Measurements from ENCODE around the gene THUMPD2.
"Not testable (repeated sequence)": the region's sequence is repeated elsewhere in the genome, so short reads cannot be mapped to it uniquely, and the experiment has no call there.

Gene THUMPD2

GRCh38 chr2:39743269-39743776 is 35.7 kb downstream of the THUMPD2 start:
- DNase-seq: no peak

- DNase-seq: no peak
These were observed 37.2 kb downstream of the THUMPD2 start for GRCh38 chr2:39741871-39742270.

- no peak for DNase-seq
These were observed 39.7 kb downstream of the THUMPD2 start for GRCh38 chr2:39739386-39739785.

GRCh38 chr2:39738936-39739335 is 40.1 kb downstream of the THUMPD2 start:
- no peak for DNase-seq

- no peak for DNase-seq
These were observed 41.4 kb downstream of the THUMPD2 start for GRCh38 chr2:39737661-39738060.

GRCh38 chr2:39736640-39737039 is 42.4 kb downstream of the THUMPD2 start:
- no peak for DNase-seq

GRCh38 chr2:39735648-39736047 is 43.4 kb downstream of the THUMPD2 start:
- DNase-seq: no peak

GRCh38 chr2:39734445-39734844 is 44.6 kb downstream of the THUMPD2 start:
- no peak for DNase-seq

GRCh38 chr2:39733070-39733674 is 45.9 kb downstream of the THUMPD2 start:
- DNase-seq: no peak

GRCh38 chr2:39732482-39732881 is 46.6 kb downstream of the THUMPD2 start:
- no peak for DNase-seq

GRCh38 chr2:39731546-39731945 is 47.5 kb downstream of the THUMPD2 start:
- DNase-seq: no peak

GRCh38 chr2:39730685-39731302 is 48.3 kb downstream of the THUMPD2 start:
- peak; percentile 48 for DNase-seq

GRCh38 chr2:39730276-39730675 is 48.8 kb downstream of the THUMPD2 start:
- DNase-seq: no peak

GRCh38 chr2:39728941-39729351 is 50.1 kb downstream of the THUMPD2 start:
- no peak for DNase-seq

- DNase-seq: not testable (repeated sequence)
These were observed 51.0 kb downstream of the THUMPD2 start for GRCh38 chr2:39728085-39728484.

GRCh38 chr2:39725401-39725800 is 53.7 kb downstream of the THUMPD2 start:
- no peak for DNase-seq

- no peak for DNase-seq
These were observed 54.3 kb downstream of the THUMPD2 start for GRCh38 chr2:39724828-39725144.

GRCh38 chr2:39723946-39724827 is 54.9 kb downstream of the THUMPD2 start:
- no peak for DNase-seq

- DNase-seq: no peak
These were observed 55.6 kb downstream of the THUMPD2 start for GRCh38 chr2:39723497-39723896.

GRCh38 chr2:39720970-39721369 is 58.1 kb downstream of the THUMPD2 start:
- no peak for DNase-seq

- DNase-seq: no peak
These were observed 59.7 kb downstream of the THUMPD2 start for GRCh38 chr2:39719317-39719716.

- no peak for DNase-seq
These were observed 60.6 kb downstream of the THUMPD2 start for GRCh38 chr2:39718483-39718882.

GRCh38 chr2:39717067-39717466 is 62.0 kb downstream of the THUMPD2 start:
- DNase-seq: no peak

- DNase-seq: no peak
These were observed 63.2 kb downstream of the THUMPD2 start for GRCh38 chr2:39715822-39716221.
